ENCODE results near the gene BUD31.

The BUD31 gene

GRCh38 chr7:99394188-99394502, 14.6 kb upstream of the BUD31 start:
- no peak overlapping the region for H3K4me3 ChIP-seq (ENCODE audit: low read depth, low read length)
- TF ChIP-seq, protein P1, sequence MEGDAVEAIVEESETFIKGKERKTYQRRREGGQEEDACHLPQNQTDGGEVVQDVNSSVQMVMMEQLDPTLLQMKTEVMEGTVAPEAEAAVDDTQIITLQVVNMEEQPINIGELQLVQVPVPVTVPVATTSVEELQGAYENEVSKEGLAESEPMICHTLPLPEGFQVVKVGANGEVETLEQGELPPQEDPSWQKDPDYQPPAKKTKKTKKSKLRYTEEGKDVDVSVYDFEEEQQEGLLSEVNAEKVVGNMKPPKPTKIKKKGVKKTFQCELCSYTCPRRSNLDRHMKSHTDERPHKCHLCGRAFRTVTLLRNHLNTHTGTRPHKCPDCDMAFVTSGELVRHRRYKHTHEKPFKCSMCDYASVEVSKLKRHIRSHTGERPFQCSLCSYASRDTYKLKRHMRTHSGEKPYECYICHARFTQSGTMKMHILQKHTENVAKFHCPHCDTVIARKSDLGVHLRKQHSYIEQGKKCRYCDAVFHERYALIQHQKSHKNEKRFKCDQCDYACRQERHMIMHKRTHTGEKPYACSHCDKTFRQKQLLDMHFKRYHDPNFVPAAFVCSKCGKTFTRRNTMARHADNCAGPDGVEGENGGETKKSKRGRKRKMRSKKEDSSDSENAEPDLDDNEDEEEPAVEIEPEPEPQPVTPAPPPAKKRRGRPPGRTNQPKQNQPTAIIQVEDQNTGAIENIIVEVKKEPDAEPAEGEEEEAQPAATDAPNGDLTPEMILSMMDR (IDR thresholded peaks at IDR 0.05; ENCODE audit: borderline replicate concordance, insufficient read depth, low read depth, low read length): no peak

GRCh38 chr7:99395616-99396327, 13.0 kb upstream of the BUD31 start:
- TF ChIP-seq, protein P1 (IDR thresholded peaks at IDR 0.05; ENCODE audit: borderline replicate concordance, insufficient read depth, low read depth, low read length): no peak
- H3K4me3 ChIP-seq (ENCODE audit: low read depth, low read length): no peak overlapping the region

GRCh38 chr7:99396418-99397296, 12.1 kb upstream of the BUD31 start:
- TF ChIP-seq, protein P1 (IDR thresholded peaks at IDR 0.05; ENCODE audit: borderline replicate concordance, insufficient read depth, low read depth, low read length): no peak
- H3K4me3 ChIP-seq (ENCODE audit: low read depth, low read length): no peak overlapping the region

- no peak overlapping the region for H3K4me3 ChIP-seq (ENCODE audit: low read depth, low read length)
- TF ChIP-seq, protein P1 (IDR thresholded peaks at IDR 0.05; ENCODE audit: borderline replicate concordance, insufficient read depth, low read depth, low read length): no peak
Measured at GRCh38 chr7:99397297-99397983, 11.3 kb upstream of the BUD31 start.

DNA sequence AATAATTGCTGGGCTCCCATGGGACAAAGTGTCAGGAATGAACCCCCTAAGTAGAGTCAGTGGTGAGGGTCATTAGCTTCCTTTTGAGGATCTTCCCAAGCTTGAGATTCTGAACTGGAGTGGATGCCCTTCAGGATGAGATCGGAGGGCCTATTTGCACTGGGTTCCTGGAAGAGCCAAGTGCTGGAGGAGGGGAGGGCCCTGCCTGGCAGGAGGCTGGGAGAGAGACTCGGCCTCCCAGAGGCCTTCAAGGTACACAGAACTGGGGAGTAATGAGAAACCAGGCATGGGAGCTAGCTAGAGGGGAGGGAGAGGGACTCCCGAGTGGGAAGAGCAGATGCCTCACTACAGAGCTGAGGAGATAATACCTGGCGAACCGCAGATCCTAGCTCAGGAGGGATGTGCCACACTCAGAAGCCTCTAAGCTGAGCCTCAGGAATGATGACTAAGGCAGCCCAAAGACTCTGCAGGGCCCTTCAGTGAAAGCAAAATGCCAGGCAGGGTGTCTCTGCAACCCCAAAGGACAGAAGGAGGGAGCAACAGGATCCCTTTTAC, 9.8 kb upstream of the BUD31 start:
- H3K4me3 ChIP-seq (ENCODE audit: low read depth, low read length): no peak overlapping the region
- TF ChIP-seq, protein P1 (IDR thresholded peaks at IDR 0.05; ENCODE audit: borderline replicate concordance, insufficient read depth, low read depth, low read length): no peak

DNA sequence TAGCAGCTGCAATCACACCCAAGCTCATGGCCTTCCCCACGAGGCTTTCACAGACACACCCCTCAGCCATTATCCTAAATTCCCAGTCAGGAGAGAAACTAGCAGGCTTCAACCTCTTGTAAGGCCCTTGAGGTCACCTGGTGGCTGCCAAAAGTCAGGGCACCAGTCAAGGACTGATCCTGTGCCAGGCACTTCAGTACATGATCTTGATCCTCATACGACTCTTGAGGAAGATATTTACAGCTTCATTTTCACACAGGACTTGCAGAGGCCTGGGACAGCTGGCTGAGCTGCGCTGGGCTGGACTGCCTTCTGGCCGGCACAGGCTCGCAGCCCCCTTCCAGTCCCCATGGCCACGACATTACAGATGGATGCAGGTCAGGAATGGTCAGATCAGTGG, 9.2 kb upstream of the BUD31 start:
- TF ChIP-seq, protein P1 (IDR thresholded peaks at IDR 0.05; ENCODE audit: borderline replicate concordance, insufficient read depth, low read depth, low read length): no peak
- no peak overlapping the region for H3K4me3 ChIP-seq (ENCODE audit: low read depth, low read length)
